GM21619 (cell line): ENCODE data around the gene GDF7.

Source experiments
- ATAC-seq: cut with Tn5 transposase; IDR thresholded peaks from one replicate; pipeline ENCODE4 v1.9.1; 2021; ENCODE audit not compliant: unreplicated experiment

Gene GDF7

DNA sequence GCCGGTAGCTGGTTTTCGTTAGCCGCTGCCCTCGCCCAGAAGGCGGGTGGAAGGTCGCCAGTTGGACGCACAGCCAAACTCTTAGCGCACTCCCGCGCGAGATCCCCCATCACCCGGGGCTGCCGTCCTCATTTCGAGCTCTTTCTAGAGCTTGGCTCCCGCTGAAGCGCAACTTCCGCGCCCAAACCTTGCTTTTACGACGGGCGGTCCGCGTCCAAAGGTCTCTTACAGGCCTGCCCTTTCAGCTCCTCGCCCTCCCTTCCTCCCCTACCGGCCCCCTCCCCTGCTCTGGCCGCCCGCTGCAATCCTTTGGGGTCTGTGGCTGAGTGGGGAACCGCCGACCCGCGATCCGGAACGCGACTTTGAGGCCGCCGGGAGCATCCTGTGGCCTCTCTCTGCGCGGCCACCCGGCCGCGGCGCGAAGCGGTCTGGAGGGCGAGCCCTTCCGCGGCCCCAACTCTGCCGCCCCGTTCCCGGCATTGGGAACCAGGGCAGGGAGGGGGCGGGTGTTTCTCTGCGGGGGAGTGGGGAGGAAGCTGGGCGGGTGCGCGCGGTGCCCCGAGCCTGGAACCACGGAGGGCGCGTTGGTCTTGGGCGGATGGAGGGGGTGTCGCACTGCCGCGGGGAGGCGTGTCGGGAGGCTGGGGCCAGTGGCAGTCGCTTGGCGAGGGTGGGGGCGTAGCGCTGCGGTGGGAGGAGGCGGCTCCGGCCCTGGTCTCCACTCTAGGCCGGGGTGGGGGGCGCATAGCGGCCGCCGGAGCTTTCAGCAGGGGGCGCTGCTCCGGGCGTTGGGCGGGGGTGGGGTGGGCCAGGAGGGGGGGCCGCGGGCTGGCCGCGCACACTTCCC, at the start of gene GDF7:
Gene GDF7 (plus strand): TSS at position 841 of the 847 bp plus-strand sequence. CDS start 96 bp downstream, outside the sequence.
- peak; percentile 25 for ATAC-seq

DNA sequence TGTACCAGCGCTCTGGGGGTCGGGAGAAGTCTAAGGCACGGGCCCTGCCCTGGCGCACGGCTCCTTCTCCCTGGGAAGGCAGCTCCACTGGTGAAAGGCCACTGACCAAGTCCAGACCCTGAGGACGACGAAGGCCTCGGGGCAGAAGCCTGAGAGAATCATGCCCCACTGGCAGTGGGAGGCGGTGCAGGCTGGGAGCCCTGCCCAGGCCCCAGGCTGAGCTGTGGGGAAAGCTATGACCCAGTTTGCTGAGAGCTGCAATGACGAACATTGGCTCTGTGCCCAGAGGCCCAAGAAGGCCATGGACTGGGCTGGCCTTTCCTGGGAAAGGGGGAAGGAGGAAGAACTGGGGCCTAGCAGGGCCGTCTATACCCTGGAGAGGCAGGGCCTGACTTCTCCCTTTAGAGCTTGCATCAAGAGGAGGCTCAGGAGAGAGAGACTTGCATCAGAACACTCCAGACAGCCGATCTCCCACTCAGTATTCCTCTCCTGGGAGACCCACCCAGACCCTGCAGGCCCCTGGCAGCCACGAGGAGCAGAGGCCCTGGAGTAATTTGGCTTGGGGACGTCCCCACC, 49.0 kb upstream of the GDF7 start:
- ATAC-seq: no peak

DNA sequence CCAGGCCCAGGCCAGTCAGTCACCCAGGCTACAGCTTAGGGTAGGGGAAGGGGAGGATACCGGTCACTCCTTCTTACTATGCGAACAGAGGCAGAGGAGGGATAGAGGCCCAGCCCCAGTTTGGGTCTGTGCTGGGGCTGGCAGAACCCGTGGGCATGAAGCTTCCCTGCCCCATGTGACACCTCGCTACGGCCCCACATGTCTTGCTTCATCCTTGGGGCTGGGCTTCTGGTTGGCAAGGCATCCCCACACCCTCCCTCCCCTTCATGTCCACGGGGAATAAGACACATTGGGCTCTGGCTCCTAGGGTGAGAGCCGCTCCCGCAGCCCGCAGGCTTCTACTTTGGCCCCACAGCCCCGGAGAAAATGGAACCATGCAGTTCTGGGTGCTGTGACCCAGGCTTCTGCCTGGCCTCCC, 48.5 kb upstream of the GDF7 start:
- no peak for ATAC-seq

DNA sequence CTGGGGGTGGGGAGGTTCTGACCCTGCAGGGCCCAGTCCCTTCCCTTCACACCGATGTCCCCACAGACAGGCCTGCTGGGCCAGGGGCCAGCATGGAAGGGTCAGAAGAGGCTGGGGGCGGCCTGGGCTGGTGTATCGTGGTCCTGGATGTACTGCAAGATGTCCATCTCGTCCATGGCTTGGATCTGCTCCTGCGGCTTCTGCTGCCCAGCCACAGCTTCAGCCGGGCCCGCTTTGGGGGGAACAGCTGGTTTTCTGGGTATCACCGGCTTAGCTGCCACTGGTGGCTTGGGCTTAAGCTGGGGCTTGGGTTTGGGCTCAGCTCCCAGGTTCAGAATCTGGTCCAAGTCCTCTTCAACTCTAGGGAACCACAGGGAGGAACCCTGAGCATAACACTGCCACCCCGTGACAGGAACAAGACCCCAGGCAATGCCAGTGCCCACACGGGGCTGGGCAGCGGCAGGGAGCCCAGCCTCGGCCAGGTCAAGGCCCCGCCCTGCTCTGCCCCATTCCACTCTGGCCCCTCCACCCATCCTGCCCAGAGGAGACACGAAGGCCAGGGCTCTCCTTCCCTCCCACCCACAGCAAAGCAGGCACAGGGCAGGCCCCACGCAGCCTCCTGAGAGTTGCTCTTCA, 47.9 kb upstream of the GDF7 start:
- ATAC-seq: no peak

DNA sequence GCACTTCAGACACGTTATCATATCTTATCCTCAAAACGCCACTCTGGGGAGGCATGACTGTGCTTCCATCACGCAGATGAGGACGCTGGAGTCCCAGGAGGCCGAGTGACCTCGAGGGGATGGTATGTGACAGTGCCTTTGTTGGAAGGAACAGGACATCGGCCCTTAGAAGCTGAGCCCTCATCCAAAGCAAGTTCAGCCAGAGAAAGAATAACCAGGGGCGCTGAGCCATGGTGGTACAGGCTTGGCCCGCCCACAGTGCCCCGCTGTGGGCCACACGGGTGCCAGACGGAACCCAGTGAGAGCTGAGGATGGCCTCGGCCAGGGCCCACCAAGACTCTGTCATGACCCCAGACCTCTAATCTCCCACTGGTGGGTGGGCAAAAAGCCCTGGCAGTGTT, 47.3 kb upstream of the GDF7 start:
- ATAC-seq: no peak

DNA sequence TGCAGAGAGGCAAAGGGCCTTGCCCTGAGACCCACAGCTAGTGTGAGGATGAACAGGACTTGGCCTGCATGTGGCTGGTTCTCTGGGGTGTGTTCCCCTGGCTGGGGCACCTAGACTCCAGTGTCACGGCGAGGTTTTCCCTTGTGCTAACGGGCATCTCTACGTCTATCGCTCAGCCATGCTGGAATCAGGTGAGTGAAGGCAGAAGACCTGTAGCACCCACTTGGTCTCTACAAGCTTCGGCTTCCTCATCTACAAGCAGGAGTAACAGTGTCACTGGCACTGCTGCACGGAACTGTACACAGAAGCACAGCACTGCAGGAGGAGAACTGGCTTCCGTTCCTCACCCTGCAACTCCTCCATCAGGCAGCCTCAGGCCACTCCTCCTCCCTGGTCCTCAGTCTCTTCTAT, 46.7 kb upstream of the GDF7 start:
- no peak for ATAC-seq

DNA sequence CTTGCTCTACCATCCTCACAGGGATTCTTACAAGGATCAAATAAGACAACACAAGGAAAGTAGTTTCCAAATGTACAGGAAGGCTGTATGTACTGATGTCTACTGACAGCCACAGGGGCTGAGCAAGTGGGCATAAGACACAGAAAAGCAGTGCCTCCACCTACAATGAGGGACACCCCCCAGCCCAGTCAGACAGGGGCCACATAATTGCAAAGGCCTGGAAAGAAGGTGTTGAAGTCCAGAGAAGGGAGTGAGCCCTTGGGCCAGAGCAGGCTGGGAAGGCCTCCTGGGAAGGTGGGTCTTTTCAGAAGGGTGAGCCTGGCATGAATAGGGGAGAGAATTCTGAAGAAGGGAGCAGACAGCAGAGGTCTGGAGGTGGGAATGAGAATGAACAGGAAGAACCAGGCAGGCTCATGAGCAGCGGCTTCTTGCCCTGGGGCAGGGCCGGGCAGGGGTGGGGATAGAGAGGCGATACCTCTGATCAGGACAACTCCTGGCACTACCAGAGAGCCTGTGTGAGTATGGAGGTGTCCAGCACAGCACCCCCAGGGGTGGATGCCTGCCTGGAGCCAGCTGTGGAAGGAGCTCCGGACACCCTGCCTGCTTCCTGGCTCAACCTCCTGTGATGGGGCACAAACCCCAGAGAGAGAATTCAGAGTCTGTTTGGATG, 46.1 kb upstream of the GDF7 start:
- ATAC-seq: no peak

DNA sequence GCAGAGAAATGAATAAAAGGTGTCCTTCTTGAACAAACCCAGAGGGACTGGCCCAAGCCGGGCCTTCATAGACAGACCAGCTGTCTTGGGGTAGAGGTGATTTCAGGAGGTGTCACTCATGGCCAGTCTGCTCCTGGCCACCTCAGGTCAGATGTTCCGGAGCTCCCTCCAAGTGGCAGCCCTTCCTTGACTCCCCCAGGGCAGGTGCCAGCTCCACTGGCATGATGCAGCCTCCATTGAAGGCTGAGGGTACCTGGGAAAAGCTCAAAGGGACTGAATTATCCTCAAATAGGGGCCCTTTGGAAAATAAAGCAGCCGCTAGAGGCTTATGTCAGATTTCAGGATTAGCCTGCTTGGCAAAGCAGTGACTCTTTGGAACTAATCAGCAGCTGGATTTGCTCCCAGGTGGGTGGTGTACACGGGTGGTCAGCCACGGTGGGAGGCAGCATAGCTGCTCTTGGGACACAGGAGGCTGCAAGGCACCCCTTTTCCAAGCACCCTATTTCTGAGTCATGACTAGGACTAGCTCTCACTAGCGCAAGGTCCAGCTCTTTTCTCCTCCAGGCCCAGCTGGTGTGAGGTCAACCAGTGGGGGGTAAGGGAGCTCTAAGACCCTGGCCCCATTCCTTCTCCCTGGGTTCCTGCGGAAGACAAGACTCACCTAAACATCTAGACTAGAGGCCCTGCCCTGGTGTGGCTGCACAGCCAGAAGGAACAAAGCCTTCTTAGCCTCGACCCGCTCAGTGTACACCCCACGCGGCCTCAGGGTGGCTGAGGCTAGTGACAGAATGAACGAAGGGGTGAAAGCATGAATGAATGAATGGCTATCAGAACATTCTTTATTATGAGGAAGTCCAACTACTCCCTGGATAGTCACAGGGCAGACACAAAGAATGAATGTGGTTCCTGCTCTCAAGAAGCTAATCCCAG, 45.3 kb upstream of the GDF7 start:
- no peak for ATAC-seq

DNA sequence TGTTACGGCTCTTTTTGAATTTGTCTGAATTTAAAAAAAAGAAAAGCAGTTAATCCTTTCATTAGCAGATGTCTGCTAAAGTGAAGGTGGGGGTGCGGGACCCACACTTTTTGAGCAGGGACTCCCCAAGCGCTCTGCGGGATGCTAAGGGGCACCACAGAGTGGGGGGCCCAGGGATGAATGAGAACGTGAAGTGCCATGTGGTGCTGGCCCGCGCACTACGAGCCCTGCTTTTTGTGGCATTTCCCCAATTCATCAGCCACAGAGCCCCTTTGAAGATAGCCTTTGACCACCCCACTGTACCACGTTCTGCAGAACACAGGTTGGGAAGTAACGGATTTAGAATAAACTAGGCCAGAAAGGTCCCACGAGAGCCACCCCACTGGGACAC, 44.7 kb upstream of the GDF7 start:
- no peak for ATAC-seq

DNA sequence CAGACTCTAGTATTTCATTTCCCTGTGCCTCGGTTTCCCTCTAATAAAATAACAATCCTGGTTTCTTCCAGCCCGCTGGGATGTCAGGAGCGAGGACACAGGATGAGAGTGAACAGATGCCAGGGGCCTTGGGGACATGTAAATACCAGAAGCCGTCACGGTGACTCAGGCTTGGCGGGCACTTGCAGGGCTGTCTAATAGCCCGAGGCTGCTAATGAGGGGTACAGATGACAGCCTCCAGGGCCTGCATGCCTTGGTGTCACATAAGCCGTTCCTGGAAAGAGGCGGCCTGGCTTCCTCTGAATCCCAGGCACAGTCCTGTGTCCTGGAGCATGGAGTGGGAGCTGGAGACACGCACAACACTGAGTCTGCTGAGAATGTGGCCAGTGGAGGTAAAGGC, 44.2 kb upstream of the GDF7 start:
- no peak for ATAC-seq

DNA sequence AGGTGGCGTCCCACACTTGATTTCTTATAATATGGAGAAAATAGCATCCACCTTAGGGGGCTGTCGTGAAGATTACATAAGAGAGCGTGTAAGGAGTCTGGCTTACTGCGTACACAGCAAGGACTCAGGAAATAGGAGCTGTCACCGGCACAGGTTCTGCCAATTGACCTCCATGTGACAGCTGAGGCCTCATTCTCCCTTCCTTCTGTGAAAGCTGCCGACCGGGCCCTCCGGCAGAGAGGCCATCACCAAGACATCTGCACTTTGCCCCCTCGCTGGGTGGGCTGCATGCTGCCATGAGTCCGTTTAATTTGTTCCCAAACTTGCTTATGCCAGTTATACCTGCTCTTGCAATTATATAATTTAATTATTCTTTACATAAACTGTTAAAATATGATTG, 43.7 kb upstream of the GDF7 start:
- ATAC-seq: no peak

DNA sequence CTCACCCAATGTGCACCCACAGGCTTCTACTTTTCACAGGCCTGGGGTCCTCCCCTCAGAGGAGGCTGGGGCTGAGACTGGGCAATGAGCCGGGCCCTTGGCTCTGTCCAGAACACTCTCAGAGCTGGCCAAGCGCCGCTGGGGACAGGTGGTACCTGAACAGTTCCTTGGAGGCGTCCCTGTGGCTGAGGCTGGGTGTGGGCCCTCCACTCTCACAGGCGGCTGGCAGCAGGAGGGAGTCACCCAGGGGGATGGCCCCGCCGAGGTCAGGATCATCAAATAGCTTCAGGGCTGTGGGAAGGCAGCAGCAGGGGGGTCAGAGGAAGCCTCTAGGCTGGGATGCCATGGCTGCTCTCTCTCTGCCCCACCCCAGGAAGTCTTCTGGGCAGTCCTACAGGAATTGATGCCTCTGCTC, 43.2 kb upstream of the GDF7 start:
- no peak for ATAC-seq

DNA sequence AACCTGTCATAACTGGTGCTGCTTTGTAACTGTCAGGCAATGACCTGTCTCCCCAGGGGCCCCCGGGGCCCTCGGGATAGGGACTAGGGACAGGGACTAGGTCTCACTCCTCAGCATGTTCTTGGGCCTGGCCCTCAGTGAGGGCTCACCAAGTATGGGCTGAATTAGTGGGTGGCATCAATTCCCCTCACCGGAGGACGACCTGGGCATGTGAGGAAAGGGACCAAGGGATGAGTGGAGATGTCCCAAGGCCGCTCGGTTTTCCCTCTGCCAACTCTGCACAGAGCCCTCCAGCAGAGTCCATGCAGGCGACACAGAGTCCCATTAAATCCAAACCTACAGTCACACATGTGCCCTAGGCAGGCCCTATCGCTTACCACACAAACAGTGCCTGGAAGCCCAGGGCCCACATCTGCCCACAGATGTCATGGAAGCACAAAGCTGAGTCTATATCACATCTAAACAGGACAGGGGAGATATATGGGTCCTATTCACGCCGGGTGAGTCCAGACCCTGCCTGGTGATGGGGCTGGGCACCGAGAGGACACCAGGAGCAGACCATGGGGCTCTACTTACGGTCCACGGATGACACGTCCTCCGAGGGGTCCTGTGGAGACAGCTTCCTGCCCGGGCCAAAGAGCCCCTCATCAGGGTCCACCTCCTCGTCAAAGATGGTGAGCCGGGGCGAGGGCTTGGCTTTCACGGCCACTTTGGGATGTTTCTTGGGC, 42.6 kb upstream of the GDF7 start:
- ATAC-seq: no peak

DNA sequence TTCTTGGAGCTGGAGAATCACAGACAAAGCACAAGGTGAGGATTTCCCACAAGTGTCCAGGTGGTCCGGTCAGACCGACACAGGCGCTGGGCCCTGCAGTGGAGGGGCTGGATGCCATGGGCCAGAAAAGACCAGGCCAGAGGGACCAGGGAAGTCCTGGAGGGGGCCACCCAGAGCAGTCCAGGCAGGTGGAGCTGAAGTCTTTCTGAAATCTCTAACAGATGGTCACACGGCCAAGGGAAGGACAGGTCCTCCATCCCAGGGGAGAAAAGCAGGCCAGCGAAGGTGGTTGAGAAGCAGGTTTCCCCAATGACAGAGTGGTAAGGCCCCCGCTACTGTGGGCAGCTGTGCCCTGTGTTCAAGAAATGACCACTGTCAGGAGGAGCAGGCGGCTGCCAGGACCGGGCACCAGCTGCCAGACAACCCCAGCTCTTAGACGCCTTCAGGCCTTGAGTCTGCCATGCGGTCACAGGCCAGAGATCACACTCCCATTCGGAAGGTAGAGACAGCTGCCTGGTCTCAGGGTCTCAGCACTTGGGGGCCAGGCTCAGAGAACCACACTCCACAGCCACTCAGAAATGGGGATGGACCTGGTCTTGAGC, 42.0 kb upstream of the GDF7 start:
- ATAC-seq: no peak

DNA sequence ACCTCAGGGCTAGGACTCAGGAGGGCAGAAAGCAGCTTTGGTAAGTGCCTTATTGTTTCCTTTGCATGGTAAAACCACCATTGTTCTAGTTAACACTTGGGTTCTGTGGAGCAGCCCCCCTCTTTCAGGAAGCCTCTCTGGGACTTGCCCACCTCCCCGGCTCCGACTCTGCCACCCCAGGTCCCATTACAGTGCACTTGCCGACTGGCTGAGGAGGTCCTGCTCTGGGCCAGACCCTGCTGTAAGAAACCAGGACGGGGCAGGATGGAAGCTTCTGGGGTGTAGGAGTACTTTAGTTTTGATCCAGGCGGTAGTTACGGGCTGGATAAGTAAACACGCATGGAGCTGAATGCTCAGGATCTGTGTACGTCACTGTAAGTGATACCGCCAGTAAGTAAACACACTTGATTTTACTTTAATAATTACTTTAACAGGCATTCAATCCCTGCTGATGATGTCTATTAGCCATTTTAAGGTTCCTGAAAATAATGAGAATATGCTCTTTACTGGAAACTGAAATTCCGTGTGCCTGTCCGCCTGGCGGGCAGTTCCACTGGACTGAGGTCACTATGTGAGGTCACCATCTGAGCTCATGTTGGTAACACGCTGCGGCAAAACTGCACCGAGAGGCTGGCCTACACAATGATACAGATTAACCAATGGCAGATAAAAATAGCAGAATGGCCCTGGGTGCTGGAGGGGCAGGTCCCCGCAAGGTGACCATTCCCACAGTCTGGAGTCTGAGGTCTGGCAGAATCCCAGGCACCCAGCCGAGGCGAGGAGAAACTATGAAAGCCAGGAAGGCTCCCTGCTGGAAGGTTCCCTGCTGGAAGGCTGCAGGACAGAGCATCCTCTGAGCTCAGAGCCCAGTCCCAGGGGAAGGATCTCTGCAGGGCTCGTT, 41.2 kb upstream of the GDF7 start:
- ATAC-seq: no peak

DNA sequence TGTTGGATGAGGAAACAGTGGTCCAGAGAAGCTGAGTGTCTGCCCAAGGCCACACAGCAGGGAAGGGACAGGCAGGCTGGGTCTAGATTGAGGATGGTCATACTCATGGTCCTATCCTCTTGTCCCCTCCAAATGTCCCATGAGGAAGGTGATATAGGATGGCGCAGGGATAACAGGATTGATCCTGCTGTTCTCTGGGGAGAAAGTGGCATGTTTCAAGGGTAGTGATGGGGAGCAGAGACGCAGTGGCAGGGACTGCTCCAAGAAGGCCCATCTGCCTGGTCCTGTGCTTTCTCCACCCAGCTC, 40.6 kb upstream of the GDF7 start:
- ATAC-seq: no peak

DNA sequence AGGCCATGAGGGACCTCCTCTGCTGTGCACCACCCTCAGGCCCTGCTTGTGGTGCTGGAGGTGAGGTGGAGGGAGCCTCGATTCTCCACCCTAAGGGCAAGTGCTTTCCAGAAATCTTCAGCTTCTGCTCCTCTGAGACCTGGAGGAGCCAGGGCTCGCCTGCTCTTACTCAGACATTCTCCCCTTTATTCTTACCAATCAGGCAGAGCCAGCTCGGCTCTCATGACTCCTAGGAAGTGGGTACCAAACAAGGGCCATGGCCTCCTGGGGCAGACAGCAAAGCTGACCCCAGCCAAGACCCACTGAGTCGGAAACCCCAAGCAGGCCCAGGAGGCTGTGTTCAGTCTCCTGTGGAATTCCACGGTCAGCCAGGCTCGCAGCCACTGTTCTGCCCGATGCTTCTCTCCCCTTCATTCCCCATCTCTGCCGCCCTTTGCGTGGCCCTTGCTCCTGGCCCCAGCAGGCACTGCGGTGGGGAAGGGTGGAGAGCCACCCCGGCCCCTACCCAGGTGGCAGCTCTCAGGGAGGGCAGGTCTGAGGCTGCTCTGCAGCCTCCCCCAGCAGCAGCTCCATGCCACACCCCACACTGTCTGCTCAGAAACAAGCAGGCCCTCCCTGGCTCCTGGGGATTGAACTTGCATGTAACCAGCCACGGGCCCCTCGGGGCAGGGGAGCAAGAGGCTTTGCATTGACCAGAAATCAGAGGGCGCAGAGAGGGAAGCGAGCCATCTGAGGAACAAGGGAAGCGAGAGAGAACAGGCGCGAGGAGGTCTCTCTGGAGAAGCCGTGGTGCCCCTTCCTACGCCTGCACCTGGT, 40.0 kb upstream of the GDF7 start:
- ATAC-seq: no peak
